HL-60 (cell line): ENCODE results near the gene ZBTB42.

Experiments
- POLR2AphosphoS5 ChIP-seq: IDR thresholded peaks from 2 replicates; pipeline ENCODE4 v1.6.1; 2012; ENCODE audit warnings: low read depth
- SPI1 ChIP-seq: IDR thresholded peaks from 2 replicates; pipeline ENCODE4 v1.6.1; 2012; ENCODE audit warnings: low read depth, mild to moderate bottlenecking, borderline replicate concordance
- TF ChIP-seq, protein P1 (sequence below): IDR thresholded peaks from one replicate; pipeline ENCODE4 v1.5.1; 2011; ENCODE audit warnings: low read length, control low read depth, inconsistent platforms; ENCODE audit not compliant: insufficient read depth

DNA sequence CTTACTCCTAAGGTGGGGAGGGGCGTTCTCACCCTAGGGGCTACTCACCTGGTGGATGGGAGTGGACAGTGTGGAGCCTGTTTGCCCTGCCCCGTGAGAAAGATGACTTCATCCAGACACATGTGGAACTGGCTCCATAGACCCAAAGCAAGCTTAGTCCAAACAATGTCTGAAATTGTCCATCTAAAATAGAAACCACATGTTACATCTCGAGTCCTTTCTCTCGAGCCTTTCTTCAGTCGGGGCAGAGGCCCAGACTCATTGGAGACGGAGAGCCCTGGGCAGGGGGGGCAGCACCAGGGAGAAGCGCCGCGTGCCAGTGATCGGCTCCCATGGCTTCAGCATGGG is 43.7 kb upstream of the ZBTB42 start:
- TF ChIP-seq SPI1 = no peak
- no peak for TF ChIP-seq POLR2AphosphoS5
- TF ChIP-seq, protein P1, sequence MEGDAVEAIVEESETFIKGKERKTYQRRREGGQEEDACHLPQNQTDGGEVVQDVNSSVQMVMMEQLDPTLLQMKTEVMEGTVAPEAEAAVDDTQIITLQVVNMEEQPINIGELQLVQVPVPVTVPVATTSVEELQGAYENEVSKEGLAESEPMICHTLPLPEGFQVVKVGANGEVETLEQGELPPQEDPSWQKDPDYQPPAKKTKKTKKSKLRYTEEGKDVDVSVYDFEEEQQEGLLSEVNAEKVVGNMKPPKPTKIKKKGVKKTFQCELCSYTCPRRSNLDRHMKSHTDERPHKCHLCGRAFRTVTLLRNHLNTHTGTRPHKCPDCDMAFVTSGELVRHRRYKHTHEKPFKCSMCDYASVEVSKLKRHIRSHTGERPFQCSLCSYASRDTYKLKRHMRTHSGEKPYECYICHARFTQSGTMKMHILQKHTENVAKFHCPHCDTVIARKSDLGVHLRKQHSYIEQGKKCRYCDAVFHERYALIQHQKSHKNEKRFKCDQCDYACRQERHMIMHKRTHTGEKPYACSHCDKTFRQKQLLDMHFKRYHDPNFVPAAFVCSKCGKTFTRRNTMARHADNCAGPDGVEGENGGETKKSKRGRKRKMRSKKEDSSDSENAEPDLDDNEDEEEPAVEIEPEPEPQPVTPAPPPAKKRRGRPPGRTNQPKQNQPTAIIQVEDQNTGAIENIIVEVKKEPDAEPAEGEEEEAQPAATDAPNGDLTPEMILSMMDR = no peak
